Kidney (tissue), 14 donors: ENCODE data around the gene GFER. TPM values are rescaled to one million over a fixed set of nuclear protein-coding genes. Genes with fewer than 3 reads are reported as not detected.

ENCODE experiments used
- DNase-seq, 5 donors: peaks; one replicate each; pipeline ENCODE4 v3.0.0-alpha.2; 2013 to 2020
- FAIRE-seq: peaks from 2 replicates; lab custom pipeline; 2012; peaks lifted over from hg19 to GRCh38; lab: Jason Lieb, UNC
- H3K27ac ChIP-seq, 2 donors: one replicate each; pipeline ENCODE4 v1.7.0; 2013; ENCODE audit warnings: low read depth in 2 of 2, low read length in 2 of 2, inconsistent platforms in 1 of 2
- H3K27me3 ChIP-seq: one replicate; pipeline ENCODE4 v1.7.1; 2013; ENCODE audit warnings: low read length, inconsistent platforms; ENCODE audit not compliant: control insufficient read depth, insufficient read depth
- H3K36me3 ChIP-seq, 3 donors: one replicate each; pipeline versions ENCODE4 v1.7.0 to v1.7.1; 2013; ENCODE audit warnings: low read length in 3 of 3, control low read depth in 1 of 3, inconsistent platforms in 1 of 3; ENCODE audit not compliant: insufficient read depth in 3 of 3, control insufficient read depth in 2 of 3
- H3K4me1 ChIP-seq, 3 donors: one replicate each; pipeline versions ENCODE4 v1.7.0 to v1.7.1; 2013; ENCODE audit warnings: low read length in 3 of 3, inconsistent platforms in 1 of 3, low read depth in 1 of 3; ENCODE audit not compliant: control insufficient read depth in 2 of 3, insufficient read depth in 2 of 3
- H3K4me3 ChIP-seq, 3 donors: one replicate each; pipeline versions ENCODE4 v1.7.0 to v1.8.1; 2013; ENCODE audit warnings: low read length in 3 of 3, control low read depth in 1 of 3, inconsistent platforms in 1 of 3
- H3K9ac ChIP-seq, 3 donors: one replicate each; pipeline versions ENCODE4 v1.7.0 to v1.7.1; 2013; ENCODE audit warnings: low read length in 3 of 3, control low read depth in 1 of 3, inconsistent platforms in 1 of 3
- H3K9me3 ChIP-seq, 3 donors: one replicate each; pipeline versions ENCODE4 v1.7.0 to v1.7.1; 2013; ENCODE audit warnings: low read length in 3 of 3, control low read depth in 1 of 3, inconsistent platforms in 1 of 3; ENCODE audit not compliant: control insufficient read depth in 2 of 3, insufficient read depth in 1 of 3
- intact Hi-C: fragments of 100-400 bp; cut with DNase I; formaldehyde crosslinking; loops from one replicate; pipeline ENCODE4 v1.11.1; 2022
- polyA plus RNA-seq: library from polyadenylated mRNA; stranded (reverse); fragments of 350-450 nt; fragmentation: Illumina TruSeq; extraction: RNeasy Lipid Tissue Mini Kit (QIAGEN cat#74804); gene quantifications from one replicate; pipeline ENCODE4 v1.2.3, GENCODE V29; 2014; ENCODE audit warnings: low read depth, low replicate concordance; ENCODE audit not compliant: insufficient read depth
- total RNA-seq: library from RNA; stranded (reverse); fragmentation: NEBNext Ultra II Directional; extraction: Animal tissue kit (Norgen Biotek cat#: 25700); gene quantifications from one replicate; pipeline ENCODE4 v1.2.1, GENCODE V29; 2021
- TF ChIP-seq, protein P1 (sequence below): IDR thresholded peaks from 3 replicates; pipeline ENCODE4 v1.5.1; 2012; ENCODE audit warnings: mild to moderate bottlenecking, moderate library complexity, borderline replicate concordance; ENCODE audit not compliant: insufficient read depth; ENCODE audit errors: extremely low read depth
- donor health status: control.
- donor health status: control.
- donor health status: control.
- donor health status: control.
- donor health status: control.
- donor health status: DM: yes; HTN: yes; CAD: no.
- donor health status: Normal renal cell carcinoma (clear cell type).

GFER gene
- total and polyA plus RNA-seq, 2 donors from 2014 or later = 25.0 to 45.6 TPM

DNA sequence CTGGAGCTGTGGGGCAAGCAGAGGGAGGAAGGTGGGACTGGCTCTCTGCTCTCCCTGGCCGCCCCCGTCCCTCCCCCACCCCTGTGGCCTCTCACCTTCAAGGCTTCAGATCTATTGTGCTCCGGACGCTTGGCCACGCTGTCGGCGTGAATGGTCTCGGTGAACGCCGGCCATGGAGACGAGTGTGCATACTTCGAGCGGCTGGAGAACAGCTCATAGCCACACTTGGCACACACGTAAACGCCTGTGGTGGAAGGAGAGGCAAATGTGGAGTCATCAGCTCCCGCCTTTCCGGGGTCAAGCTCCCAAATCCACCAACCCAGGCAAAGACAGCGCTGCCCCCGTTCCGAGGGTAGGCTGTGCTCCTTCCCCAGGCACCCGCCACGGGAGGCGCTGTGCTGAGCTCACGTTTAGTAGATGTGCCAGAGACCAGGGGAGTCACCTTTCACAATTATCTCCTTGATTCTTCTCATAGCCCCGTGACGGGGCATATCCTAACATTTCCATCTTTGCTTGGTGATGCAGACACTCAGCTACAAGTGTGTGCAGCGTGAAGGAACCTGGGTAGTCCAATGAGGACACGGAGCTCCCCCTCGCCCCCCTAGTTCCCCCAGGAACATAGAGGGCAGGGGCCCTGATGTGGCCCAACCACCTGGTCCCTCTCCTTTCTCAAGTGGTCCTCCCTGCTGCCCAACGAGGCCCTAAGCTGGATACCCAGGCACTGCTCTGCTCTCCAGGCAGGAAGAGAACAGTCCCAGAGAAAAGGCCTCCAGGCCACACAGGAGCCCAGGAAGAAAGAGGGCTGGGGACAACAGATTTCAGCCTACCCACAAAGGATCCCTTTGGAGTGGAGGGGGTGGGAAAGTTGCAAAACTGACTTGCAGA is 42.6 kb upstream of the GFER start:
- intact Hi-C loops = no loop called here
- Histone ChIP-seq H3K9ac (peak overlapping the region in 1 of 3 donors; percentile 74), H3K27ac (peak overlapping the region; percentile 54 to 57), H3K4me1 (peaks cover 0 to 10% (median 0%) of the 10 kb centered on the region in 3 donors), H3K9me3 (no peaks in the 10 kb centered on the region), H3K36me3 (peaks cover 0 to 9% (median 6%) of the 10 kb centered on the region in 3 donors), H3K4me3 (peak overlapping the region in 2 of 3 donors; percentile 71 to 86), H3K27me3 (no peaks in the 10 kb centered on the region)
- TF ChIP-seq, protein P1, sequence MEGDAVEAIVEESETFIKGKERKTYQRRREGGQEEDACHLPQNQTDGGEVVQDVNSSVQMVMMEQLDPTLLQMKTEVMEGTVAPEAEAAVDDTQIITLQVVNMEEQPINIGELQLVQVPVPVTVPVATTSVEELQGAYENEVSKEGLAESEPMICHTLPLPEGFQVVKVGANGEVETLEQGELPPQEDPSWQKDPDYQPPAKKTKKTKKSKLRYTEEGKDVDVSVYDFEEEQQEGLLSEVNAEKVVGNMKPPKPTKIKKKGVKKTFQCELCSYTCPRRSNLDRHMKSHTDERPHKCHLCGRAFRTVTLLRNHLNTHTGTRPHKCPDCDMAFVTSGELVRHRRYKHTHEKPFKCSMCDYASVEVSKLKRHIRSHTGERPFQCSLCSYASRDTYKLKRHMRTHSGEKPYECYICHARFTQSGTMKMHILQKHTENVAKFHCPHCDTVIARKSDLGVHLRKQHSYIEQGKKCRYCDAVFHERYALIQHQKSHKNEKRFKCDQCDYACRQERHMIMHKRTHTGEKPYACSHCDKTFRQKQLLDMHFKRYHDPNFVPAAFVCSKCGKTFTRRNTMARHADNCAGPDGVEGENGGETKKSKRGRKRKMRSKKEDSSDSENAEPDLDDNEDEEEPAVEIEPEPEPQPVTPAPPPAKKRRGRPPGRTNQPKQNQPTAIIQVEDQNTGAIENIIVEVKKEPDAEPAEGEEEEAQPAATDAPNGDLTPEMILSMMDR = peak; percentile 23
- FAIRE-seq (no peak), DNase-seq (peak in 1 of 5 donors; percentile 53)

DNA sequence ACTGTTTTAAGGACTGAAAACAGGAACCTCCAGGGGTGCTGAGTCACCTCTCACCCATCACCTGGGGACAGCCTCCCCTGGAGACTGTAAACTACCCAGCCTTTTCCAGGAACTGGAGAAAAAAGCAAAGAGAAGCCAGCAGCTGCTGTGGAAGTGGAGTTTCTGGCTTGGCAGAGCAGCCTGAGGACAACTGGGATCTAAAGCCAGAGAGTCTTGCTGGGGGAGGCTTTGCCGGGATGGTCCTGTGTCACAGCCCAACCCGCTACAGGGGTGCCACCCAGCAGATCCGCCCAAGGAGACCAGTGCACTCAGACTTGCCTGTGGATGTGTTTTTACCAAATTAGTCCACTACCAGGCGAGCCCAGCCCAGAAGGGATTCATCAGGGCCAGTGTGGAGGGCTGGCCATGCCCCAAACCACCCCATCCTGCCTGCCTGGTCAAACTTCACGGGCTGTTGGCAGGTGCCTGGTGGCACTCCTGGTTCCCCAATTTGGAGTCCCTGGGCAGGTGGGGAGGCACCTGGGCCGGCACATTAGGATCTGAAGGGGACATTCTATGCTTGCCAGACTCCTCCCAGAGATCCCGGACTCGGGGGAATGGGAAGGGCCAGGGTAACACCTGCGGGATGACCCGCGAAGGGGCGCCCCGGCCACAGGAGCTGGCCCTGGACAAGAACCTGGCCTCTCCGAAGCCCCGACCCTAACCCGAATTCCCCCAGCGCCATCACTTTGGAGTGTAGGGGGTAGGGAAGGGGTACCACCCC is 41.8 kb upstream of the GFER start:
- H3K27ac ChIP-seq = peak overlapping the region; percentile 76 to 81
- H3K27me3 ChIP-seq = no peaks in the 10 kb centered on the region
- no peak for FAIRE-seq
- no peak for DNase-seq
- TF ChIP-seq, protein P1 = no peak
- peaks cover 0 to 9% (median 6%) of the 10 kb centered on the region in 3 donors for H3K36me3 ChIP-seq
- peak overlapping the region; percentile 61 to 86 (median 71) for H3K4me3 ChIP-seq
- H3K4me1 ChIP-seq = peaks cover 0 to 10% (median 0%) of the 10 kb centered on the region in 3 donors
- intact Hi-C loops = no loop called here
- H3K9ac ChIP-seq = peak overlapping the region; percentile 33 to 74 (median 63)
- no peaks in the 10 kb centered on the region for H3K9me3 ChIP-seq

GRCh38 chr16:1942810-1943726 is 40.9 kb upstream of the GFER start, which contains the start of gene MSRB1:
Gene MSRB1, minus strand, starts transcription at chr16:1943199. Its CDS starts 43 bp downstream, at chr16:1943156.
- Histone ChIP-seq H3K9ac (peak within 1 kb of the TSS; percentile 33 to 74 (median 63)), H3K9me3 (no peaks in the 10 kb centered on the region), H3K4me3 (peak within 1 kb of the TSS; percentile 61 to 86 (median 71)), H3K27ac (peak within 1 kb of the TSS; percentile 76 to 81), H3K27me3 (no peaks in the 10 kb centered on the region), H3K36me3 (peaks cover 0 to 7% (median 3%) of the 10 kb centered on the region in 3 donors), H3K4me1 (peaks cover 0 to 10% (median 0%) of the 10 kb centered on the region in 3 donors)
- TF ChIP-seq, protein P1 = no peak
- intact Hi-C loops = no loop called here
- DNase-seq = peak; percentile 100
- FAIRE-seq = peak; percentile 94
